ENCODE data around the gene POLR3E. TPM values are rescaled to one million over a fixed set of nuclear protein-coding genes. Genes with fewer than 3 reads are reported as not detected.

POLR3E gene
- polyA plus RNA-seq, 1 experiment: 60.9 TPM

DNA sequence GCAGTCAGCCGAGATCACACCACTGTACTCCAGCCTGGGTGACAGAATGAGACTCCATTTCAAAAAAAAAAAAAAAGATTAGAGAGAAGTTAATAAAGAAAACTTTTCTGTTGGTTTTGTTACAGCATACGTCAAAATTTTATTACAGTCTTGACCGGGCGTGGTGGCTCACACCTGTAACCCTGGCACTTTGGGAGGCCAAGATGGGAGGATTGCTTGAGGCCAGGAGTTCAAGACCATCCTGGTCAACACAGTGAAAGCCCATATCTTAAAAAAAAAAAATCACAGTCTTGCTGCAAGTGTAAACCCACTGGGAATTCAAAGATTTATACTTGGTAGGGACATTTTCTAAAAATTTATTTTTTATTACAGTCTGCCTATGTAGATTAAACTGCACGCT, 6.2 kb upstream of the POLR3E start:
- no peaks in the 10 kb centered on the region for H3K36me3 ChIP-seq (ENCODE audit: control insufficient read depth, insufficient read depth, low read length)
- no peaks in the 10 kb centered on the region for H3K27me3 ChIP-seq (ENCODE audit: control insufficient read depth, insufficient read depth, low read length)
- H3K4me3 ChIP-seq (ENCODE audit: low read depth, low read length): no peak overlapping the region
- POLR2A ChIA-PET: no interaction called here
- no peak for DNase-seq (ENCODE audit: low read depth)
- TF ChIP-seq, protein P1, sequence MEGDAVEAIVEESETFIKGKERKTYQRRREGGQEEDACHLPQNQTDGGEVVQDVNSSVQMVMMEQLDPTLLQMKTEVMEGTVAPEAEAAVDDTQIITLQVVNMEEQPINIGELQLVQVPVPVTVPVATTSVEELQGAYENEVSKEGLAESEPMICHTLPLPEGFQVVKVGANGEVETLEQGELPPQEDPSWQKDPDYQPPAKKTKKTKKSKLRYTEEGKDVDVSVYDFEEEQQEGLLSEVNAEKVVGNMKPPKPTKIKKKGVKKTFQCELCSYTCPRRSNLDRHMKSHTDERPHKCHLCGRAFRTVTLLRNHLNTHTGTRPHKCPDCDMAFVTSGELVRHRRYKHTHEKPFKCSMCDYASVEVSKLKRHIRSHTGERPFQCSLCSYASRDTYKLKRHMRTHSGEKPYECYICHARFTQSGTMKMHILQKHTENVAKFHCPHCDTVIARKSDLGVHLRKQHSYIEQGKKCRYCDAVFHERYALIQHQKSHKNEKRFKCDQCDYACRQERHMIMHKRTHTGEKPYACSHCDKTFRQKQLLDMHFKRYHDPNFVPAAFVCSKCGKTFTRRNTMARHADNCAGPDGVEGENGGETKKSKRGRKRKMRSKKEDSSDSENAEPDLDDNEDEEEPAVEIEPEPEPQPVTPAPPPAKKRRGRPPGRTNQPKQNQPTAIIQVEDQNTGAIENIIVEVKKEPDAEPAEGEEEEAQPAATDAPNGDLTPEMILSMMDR (IDR thresholded peaks at IDR 0.05; ENCODE audit: insufficient read depth, low read depth, low read length): no peak
- CTCF ChIA-PET: no interaction called here

DNA sequence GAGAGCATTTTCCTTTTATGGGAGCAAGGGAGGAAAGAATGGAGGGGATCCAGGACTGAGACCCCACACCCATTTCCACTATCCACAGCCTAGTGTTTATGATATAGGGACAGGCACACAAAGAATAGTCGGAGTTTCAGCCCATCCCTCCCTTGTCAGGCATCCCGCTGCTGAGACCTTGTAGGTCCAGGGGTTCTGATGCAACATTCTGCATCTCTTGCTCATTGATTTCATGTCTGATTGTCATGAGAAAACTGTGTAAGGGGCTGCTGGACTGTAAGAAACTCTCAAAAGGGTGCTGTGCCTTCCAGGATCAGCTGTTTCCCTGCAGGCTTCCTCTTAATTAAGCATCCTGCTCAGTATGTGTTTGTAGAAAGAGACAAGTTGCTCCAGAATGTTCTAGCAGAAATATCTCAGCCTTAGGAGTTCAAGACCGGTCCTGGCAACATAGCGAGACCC, 5.3 kb upstream of the POLR3E start:
- Histone ChIP-seq H3K27me3 (ENCODE audit: control insufficient read depth, insufficient read depth, low read length) (no peaks in the 10 kb centered on the region), H3K36me3 (ENCODE audit: control insufficient read depth, insufficient read depth, low read length) (no peaks in the 10 kb centered on the region), H3K4me3 (ENCODE audit: low read depth, low read length) (no peak overlapping the region)
- CTCF ChIA-PET: no interaction called here
- no peak for DNase-seq (ENCODE audit: low read depth)
- POLR2A ChIA-PET: no interaction called here
- TF ChIP-seq, protein P1 (IDR thresholded peaks at IDR 0.05; ENCODE audit: insufficient read depth, low read depth, low read length): no peak

- TF ChIP-seq, protein P1 (IDR thresholded peaks at IDR 0.05; ENCODE audit: insufficient read depth, low read depth, low read length): no peak
- ChIA-PET CTCF (no interaction called here), POLR2A (no interaction called here)
- DNase-seq (ENCODE audit: low read depth): no peak
- no peak overlapping the region for H3K4me3 ChIP-seq (ENCODE audit: low read depth, low read length)
- no peaks in the 10 kb centered on the region for H3K27me3 ChIP-seq (ENCODE audit: control insufficient read depth, insufficient read depth, low read length)
- no peaks in the 10 kb centered on the region for H3K36me3 ChIP-seq (ENCODE audit: control insufficient read depth, insufficient read depth, low read length)
Observed at GRCh38 chr16:22292320-22292719, 4.9 kb upstream of the POLR3E start.

DNA sequence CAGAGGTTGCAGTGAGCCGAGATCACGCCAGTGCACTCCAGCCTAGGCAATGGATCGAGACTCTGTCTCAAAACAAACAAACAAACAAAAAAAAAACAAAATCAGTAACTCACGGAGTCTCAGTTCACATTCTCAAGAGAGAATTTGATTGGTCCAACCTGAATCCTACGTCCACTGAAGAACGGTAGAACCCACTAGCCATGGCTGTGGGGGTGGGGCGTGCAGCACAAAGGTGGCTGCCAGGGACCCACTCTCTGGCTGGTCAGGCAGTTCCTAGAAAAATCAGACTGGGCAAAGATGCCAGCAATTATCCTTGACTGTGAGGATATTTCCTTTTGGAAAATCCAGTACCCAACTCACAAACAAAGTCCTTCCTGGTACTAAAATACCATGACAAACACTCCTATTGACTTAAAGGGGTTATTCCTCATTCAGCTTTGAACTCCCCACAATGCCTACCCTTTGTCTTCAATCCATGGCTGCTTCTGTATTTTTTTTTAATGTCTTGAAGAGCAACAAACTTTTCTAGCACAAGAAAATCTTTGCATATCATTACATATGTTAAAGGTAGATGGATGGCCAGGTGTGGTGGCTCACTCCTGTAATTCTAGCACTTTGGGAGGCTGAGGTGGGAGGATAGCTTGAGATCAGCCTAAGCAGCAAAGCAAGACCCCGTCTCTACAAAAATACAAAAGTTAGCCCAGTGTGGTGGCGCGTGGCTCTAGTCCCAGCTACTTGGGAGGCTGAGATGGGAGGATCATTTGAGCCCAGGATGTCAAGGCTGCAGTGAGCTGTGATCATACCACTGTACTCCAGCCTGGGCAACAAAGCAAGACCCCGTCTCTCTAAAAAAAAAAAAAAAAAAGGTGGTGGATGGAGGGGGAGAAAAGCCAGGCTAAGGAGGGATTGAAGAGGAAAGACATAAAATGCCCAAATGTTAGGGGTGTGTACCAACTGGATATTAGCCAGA, 3.8 kb upstream of the POLR3E start:
- H3K36me3 ChIP-seq (ENCODE audit: control insufficient read depth, insufficient read depth, low read length): no peaks in the 10 kb centered on the region
- CTCF ChIA-PET: interaction anchor here (0.6 kb wide), 1 partner anchor 97 kb away, joined by 5 read pairs; no protein-coding TSS in a partner anchor
- no peak for DNase-seq (ENCODE audit: low read depth)
- TF ChIP-seq, protein P1 (IDR thresholded peaks at IDR 0.05; ENCODE audit: insufficient read depth, low read depth, low read length): no peak
- no peak overlapping the region for H3K4me3 ChIP-seq (ENCODE audit: low read depth, low read length)
- no peaks in the 10 kb centered on the region for H3K27me3 ChIP-seq (ENCODE audit: control insufficient read depth, insufficient read depth, low read length)
- POLR2A ChIA-PET: no interaction called here
